Placental pericyte (primary cell): ENCODE measurements around the gene CLRN1. TPM values are rescaled to one million over a fixed set of nuclear protein-coding genes. Genes with fewer than 3 reads are reported as not detected.

Experiments
- total RNA-seq: library from RNA; depleted of rRNA; stranded (reverse); fragments of >200 nt; gene quantifications from 2 replicates; pipeline ENCODE4 v1.2.3, GENCODE V29; 2012

Gene CLRN1, protein sequence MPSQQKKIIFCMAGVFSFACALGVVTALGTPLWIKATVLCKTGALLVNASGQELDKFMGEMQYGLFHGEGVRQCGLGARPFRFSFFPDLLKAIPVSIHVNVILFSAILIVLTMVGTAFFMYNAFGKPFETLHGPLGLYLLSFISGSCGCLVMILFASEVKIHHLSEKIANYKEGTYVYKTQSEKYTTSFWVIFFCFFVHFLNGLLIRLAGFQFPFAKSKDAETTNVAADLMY
- total RNA-seq = not detected in 2 replicates

GRCh38 chr3:150972366-150973071, at the start of gene CLRN1:
Gene CLRN1, minus strand, starts transcription at chr3:150972727. Its CDS starts 19 bp downstream, at chr3:150972708.

DNA sequence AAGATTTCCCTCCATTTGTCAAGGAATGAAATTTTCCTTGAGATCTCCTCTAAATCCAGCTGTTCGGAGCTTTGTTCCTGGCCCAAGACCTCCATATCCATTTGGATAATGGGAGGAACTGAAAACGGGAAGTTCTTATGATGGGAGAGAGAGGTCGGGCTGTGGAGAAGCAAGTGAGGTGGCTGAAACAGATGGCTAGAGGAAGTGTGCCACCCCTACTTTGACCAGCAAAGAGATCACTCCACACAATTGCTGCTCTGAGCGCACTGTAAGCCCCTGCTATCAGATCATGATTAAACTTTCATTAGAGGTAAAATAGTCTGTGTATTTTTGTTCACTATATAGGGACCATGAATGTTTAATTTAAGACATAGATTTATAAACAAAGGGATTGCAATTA, 67.2 kb downstream of the CLRN1 start, which contains the start of gene MINDY4B:
MINDY4B (minus strand) TSS at position 101 of the 400 bp plus-strand sequence; CDS start at position 101, 0 bp downstream.

Other genes starting within 250 kb of the CLRN1 start
- 33.5 and 41.2 TPM in 2 replicates for gene SIAH2, start 209.6 kb downstream of the CLRN1 start, total RNA-seq
- not detected in 2 replicates for gene MINDY4B, start 67.3 kb downstream of the CLRN1 start, total RNA-seq
- under 0.01 and 0.43 TPM in 2 replicates for gene MED12L, start 112.9 kb upstream of the CLRN1 start, total RNA-seq
- gene GPR171, start 230.5 kb upstream of the CLRN1 start, total RNA-seq = not detected in 2 replicates